Activated T-helper 2 cell treated with anti-CD3 and anti-CD28 coated beads, Interferon-gamma antibody, Interleukin-2, Interleukin-4, amounts not matched to agents 10 μg/mL and 5 μg/mL and 100 μg/mL, durations not matched to agents 14 hours and 24 hours and 36 hours (primary cell): Measurements from ENCODE around the gene PARM1. TPM values are rescaled to one million over a fixed set of nuclear protein-coding genes. Genes with fewer than 3 reads are reported as not detected.

ENCODE experiments used
- DNase-seq: peaks from one replicate; pipeline ENCODE4 v3.0.0; 2021; ENCODE audit warnings: low spot score
- H3K27ac Mint-ChIP-seq: one replicate; pipeline ENCODE4 v1.8.0; 2021; ENCODE audit warnings: mixed read lengths
- H3K27me3 Mint-ChIP-seq: one replicate; pipeline ENCODE4 v1.8.0; 2021; ENCODE audit warnings: low read depth, mixed read lengths
- H3K36me3 Mint-ChIP-seq: one replicate; pipeline ENCODE4 v1.8.0; 2021; ENCODE audit warnings: low read depth, mixed read lengths
- H3K4me1 Mint-ChIP-seq: one replicate; pipeline ENCODE4 v1.8.0; 2021; ENCODE audit warnings: low read depth, mixed read lengths
- H3K4me3 Mint-ChIP-seq: one replicate; pipeline ENCODE4 v1.8.0; 2021; ENCODE audit warnings: low read depth, mild to moderate bottlenecking, moderate library complexity, mixed read lengths
- H3K9me3 Mint-ChIP-seq: one replicate; pipeline ENCODE4 v1.8.0; 2021; ENCODE audit warnings: mixed read lengths
- intact Hi-C: fragments of 100-400 bp; cut with micrococcal nuclease; formaldehyde crosslinking; loops from one replicate; pipeline ENCODE4 v1.15.1; 2023
- total RNA-seq: library from RNA; stranded (reverse); gene quantifications from 2 replicates; pipeline ENCODE4 v1.2.3, GENCODE V29; 2022

The PARM1 gene
- total RNA-seq, 1 donor from 2014 or later, result not detected

DNA sequence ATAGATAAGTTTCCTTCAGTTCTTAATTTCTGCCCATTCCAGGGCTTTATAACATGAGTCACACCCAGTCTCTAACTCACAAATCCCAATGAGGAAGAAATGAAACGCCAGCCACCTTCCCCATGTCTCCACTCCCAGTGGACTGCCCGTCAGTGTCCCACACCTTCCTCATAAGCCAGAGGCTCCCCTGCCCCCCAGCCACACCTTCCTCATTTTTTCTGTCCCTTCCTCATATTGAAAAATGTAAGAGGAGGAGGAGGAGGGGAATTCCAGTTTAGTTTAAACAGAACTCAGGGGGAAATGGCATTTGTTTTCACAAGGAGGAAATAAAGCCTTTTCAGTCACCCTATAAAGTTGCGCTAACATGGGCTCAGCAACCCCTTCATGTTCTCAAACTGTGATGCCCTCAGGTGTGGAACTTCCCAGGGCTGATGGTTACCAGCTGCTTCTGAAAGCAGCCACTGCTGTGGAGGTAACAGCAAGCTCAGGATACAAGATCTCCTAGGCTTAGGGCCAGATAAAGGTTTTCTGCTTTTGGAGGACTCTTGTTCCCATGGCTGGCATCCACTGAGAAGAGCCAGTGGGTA lies 97.8 kb downstream of the PARM1 start:
- Mint-ChIP-seq H3K9me3 (no peaks in the 10 kb centered on the region), H3K27me3 (no peaks in the 10 kb centered on the region), H3K4me3 (no peak overlapping the region), H3K4me1 (no peaks in the 10 kb centered on the region), H3K27ac (no peak overlapping the region), H3K36me3 (no peaks in the 10 kb centered on the region)
- no peak for DNase-seq
- intact Hi-C loops, result no loop called here

DNA sequence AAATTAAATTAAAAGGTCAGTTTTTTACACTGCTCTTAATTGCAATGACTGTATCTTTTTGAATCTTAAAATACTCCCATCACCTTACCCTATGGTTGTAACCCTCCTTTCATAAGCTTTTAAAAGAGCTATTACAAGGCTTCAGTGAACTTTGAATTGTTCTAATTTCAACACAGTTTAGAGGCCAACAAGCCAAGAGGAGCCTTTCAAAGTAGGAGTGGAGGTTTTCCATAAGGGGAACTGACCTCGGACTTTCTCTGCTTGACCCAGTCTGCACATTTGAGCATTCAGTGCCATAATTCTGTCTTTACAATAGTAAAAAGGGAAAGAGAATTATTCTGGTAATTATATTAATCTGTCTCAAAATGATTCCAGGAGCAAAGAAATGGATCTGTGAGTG lies 98.9 kb downstream of the PARM1 start:
- H3K36me3 Mint-ChIP-seq, result no peaks in the 10 kb centered on the region
- H3K9me3 Mint-ChIP-seq, result no peaks in the 10 kb centered on the region
- no peaks in the 10 kb centered on the region for H3K4me1 Mint-ChIP-seq
- DNase-seq, result no peak
- H3K27ac Mint-ChIP-seq, result no peak overlapping the region
- intact Hi-C loops, result no loop called here
- H3K27me3 Mint-ChIP-seq, result no peaks in the 10 kb centered on the region
- H3K4me3 Mint-ChIP-seq, result no peak overlapping the region

- no peaks in the 10 kb centered on the region for H3K27me3 Mint-ChIP-seq
- H3K9me3 Mint-ChIP-seq, result no peaks in the 10 kb centered on the region
- no peak overlapping the region for H3K27ac Mint-ChIP-seq
- H3K36me3 Mint-ChIP-seq, result no peaks in the 10 kb centered on the region
- DNase-seq, result no peak
- no peaks in the 10 kb centered on the region for H3K4me1 Mint-ChIP-seq
- intact Hi-C loops, result no loop called here
- no peak overlapping the region for H3K4me3 Mint-ChIP-seq
Observed at GRCh38 chr4:75034523-75034922, 101.6 kb downstream of the PARM1 start.

DNA sequence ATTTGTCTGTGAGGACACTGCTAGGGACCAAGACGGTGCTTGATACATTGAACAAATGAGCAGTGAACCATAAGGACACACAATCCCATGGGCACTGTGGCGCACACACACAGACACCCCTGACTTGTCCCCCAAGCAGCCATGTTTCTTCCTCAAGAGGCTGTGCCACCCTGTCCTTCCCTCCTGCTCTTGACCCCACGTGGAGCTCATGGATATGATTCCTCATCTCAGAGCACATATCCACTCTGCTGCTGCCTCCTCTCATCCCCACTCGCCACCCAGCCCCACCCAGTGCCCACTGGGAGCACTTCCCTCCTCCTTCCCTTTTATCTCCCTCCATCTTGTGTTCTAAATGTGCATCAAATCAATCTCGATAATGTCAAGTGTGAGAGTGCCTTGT lies 102.4 kb downstream of the PARM1 start:
- no peak overlapping the region for H3K4me3 Mint-ChIP-seq
- no peaks in the 10 kb centered on the region for H3K27me3 Mint-ChIP-seq
- H3K36me3 Mint-ChIP-seq, result no peaks in the 10 kb centered on the region
- no peak overlapping the region for H3K27ac Mint-ChIP-seq
- no peaks in the 10 kb centered on the region for H3K9me3 Mint-ChIP-seq
- H3K4me1 Mint-ChIP-seq, result no peaks in the 10 kb centered on the region
- intact Hi-C loops, result no loop called here
- DNase-seq, result no peak

DNA sequence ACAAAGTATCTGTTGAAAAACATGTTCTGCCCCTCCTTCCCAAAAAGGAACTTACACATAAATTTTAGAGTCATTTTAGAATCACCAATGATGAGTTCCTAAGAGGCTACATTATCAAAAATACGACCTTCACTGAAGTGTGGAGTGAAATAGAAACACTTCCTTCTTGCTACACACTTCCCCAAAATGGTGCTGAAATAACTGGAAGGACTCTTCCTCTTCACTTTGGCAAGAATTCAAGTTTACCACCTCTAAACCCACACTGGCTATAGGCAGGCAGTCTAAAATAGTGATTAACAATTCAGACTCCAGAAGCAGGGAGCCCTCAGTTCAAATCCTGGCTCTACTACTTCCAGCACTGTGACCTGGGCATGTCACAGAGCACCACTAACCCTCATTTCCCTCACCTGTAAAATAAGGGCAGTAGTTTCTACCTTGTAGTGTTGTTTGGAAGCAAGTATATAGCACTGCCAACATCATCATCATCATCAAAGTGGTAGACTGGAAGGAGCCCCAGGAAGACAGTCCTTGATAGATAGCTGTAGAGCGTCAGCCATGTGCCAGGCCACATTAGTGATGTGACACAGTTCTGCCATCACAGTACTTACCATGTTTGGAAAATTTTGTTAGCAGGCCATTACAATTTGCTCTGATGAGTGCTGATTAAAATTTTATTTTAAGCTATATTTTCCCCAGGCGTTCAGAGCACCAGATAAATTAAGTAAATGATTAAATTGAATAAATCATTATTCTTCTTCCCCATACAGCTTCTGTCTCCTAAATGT lies 103.3 kb downstream of the PARM1 start:
- Mint-ChIP-seq H3K9me3 (no peaks in the 10 kb centered on the region), H3K36me3 (no peaks in the 10 kb centered on the region), H3K27me3 (no peaks in the 10 kb centered on the region), H3K4me1 (no peaks in the 10 kb centered on the region), H3K4me3 (no peak overlapping the region), H3K27ac (no peak overlapping the region)
- no peak for DNase-seq
- intact Hi-C loops, result no loop called here

- intact Hi-C loops, result no loop called here
- no peaks in the 10 kb centered on the region for H3K4me1 Mint-ChIP-seq
- H3K27me3 Mint-ChIP-seq, result no peaks in the 10 kb centered on the region
- H3K9me3 Mint-ChIP-seq, result no peaks in the 10 kb centered on the region
- H3K4me3 Mint-ChIP-seq, result no peak overlapping the region
- no peaks in the 10 kb centered on the region for H3K36me3 Mint-ChIP-seq
- no peak overlapping the region for H3K27ac Mint-ChIP-seq
- DNase-seq, result no peak
Observed at GRCh38 chr4:75037252-75037651, 104.3 kb downstream of the PARM1 start.

- intact Hi-C loops, result no loop called here
- no peak overlapping the region for H3K27ac Mint-ChIP-seq
- no peak overlapping the region for H3K4me3 Mint-ChIP-seq
- no peaks in the 10 kb centered on the region for H3K4me1 Mint-ChIP-seq
- no peaks in the 10 kb centered on the region for H3K36me3 Mint-ChIP-seq
- DNase-seq, result no peak
- H3K27me3 Mint-ChIP-seq, result no peaks in the 10 kb centered on the region
- no peaks in the 10 kb centered on the region for H3K9me3 Mint-ChIP-seq
Observed at GRCh38 chr4:75038376-75038775, 105.5 kb downstream of the PARM1 start.

GRCh38 chr4:75040703-75041102 lies 107.8 kb downstream of the PARM1 start:
- no peak for DNase-seq
- Mint-ChIP-seq H3K4me3 (no peak overlapping the region), H3K4me1 (no peaks in the 10 kb centered on the region), H3K36me3 (no peaks in the 10 kb centered on the region), H3K9me3 (no peaks in the 10 kb centered on the region), H3K27ac (no peak overlapping the region), H3K27me3 (no peaks in the 10 kb centered on the region)
- intact Hi-C loops, result no loop called here

GRCh38 chr4:75042601-75043208 lies 109.8 kb downstream of the PARM1 start:
- Mint-ChIP-seq H3K9me3 (no peaks in the 10 kb centered on the region), H3K27ac (no peak overlapping the region), H3K27me3 (no peaks in the 10 kb centered on the region), H3K4me3 (no peak overlapping the region), H3K36me3 (no peaks in the 10 kb centered on the region), H3K4me1 (no peaks in the 10 kb centered on the region)
- intact Hi-C loops, result no loop called here
- DNase-seq, result no peak

GRCh38 chr4:75046226-75046625 lies 113.3 kb downstream of the PARM1 start:
- Mint-ChIP-seq H3K9me3 (no peaks in the 10 kb centered on the region), H3K4me3 (no peak overlapping the region), H3K4me1 (no peaks in the 10 kb centered on the region), H3K36me3 (no peaks in the 10 kb centered on the region), H3K27me3 (no peaks in the 10 kb centered on the region), H3K27ac (no peak overlapping the region)
- no peak for DNase-seq
- intact Hi-C loops, result no loop called here

DNA sequence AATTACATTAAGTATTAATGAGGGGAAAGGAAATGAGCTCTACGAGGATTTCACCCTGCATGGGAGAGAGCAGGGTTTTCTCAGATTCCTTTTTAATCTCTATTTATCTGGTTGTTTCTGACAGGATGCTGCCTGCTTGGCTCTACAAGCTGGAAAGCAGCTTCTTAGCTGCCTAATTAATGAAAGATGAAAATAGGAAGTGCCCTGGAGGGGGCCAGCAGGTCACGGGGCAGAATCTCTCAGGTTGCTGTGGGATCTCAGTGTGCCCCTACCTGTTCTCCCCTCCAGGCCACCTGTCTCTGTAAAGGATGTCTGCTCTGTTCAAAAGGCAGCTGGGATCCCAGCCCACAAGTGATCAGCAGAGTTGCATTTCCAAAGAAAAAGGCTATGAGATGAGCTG lies 113.7 kb downstream of the PARM1 start:
- H3K4me3 Mint-ChIP-seq, result no peak overlapping the region
- no peaks in the 10 kb centered on the region for H3K27me3 Mint-ChIP-seq
- intact Hi-C loops, result no loop called here

DNA sequence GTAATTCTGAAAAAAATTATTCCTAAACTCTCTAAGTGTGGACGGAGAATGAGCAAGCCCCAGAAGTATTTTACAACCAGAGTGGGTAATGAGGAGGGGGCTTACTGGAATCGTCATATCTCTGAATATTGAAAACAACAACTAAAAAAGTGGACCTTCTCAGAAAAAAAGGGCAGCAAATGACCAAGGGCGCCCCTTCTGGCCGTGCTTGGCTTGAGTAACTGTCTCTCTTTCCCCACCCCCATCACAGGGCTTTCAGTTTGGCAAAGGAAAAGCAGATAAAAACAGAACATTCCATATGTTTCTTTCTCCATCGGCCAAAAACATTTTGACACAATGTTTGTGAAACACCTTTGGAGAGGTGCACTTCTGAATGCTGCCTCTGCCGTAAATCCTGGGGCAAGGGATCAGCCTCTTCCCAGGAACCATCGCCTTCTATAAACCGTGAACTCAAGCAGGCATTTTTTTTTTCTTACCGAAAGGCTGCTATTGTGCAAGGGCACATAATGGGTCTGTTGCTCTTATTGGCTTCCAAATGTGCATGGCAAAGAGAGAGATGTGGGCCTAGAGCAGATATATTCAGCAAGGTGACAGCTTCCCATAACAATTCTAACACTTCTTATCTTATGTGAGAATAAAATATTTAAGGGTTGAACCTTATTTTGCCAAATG lies 115.4 kb downstream of the PARM1 start:
- Mint-ChIP-seq H3K9me3 (no peaks in the 10 kb centered on the region), H3K36me3 (no peaks in the 10 kb centered on the region), H3K27ac (no peak overlapping the region), H3K27me3 (no peaks in the 10 kb centered on the region), H3K4me3 (no peak overlapping the region), H3K4me1 (no peaks in the 10 kb centered on the region)
- intact Hi-C loops, result no loop called here
- no peak for DNase-seq

More for the DNA sequence above, 113.7 kb downstream of the PARM1 start:
- H3K36me3 Mint-ChIP-seq, result no peaks in the 10 kb centered on the region
- no peak for DNase-seq
- H3K27ac Mint-ChIP-seq, result no peak overlapping the region
- no peaks in the 10 kb centered on the region for H3K9me3 Mint-ChIP-seq
- H3K4me1 Mint-ChIP-seq, result no peaks in the 10 kb centered on the region

- Mint-ChIP-seq H3K36me3 (no peaks in the 10 kb centered on the region), H3K9me3 (no peaks in the 10 kb centered on the region), H3K27ac (no peak overlapping the region), H3K4me1 (no peaks in the 10 kb centered on the region), H3K27me3 (no peaks in the 10 kb centered on the region), H3K4me3 (no peak overlapping the region)
- no peak for DNase-seq
- intact Hi-C loops, result no loop called here
Observed at GRCh38 chr4:75051431-75051830, 118.5 kb downstream of the PARM1 start.
